H1 (cell line): ENCODE measurements around the gene GRID1. TPM values are rescaled to one million over a fixed set of nuclear protein-coding genes. Genes with fewer than 3 reads are reported as not detected.

ENCODE experiments used
- CTCF ChIA-PET: fragments of 300-600 bp; sonication (Branson Sonifier 250); formaldehyde crosslinking; loops from one replicate; lab custom pipeline; 2021; ENCODE audit not compliant: partially characterized antibody; lab: Charles Lee
- POLR2A ChIA-PET: fragments of 300-600 bp; sonication (Branson Sonifier 250); formaldehyde crosslinking; loops from one replicate; lab custom pipeline; 2021; ENCODE audit warnings: inconsistent platforms; ENCODE audit not compliant: partially characterized antibody; lab: Charles Lee
- DNase-seq, 2 experiments: peaks; one replicate each; pipeline versions ENCODE4 v3.0.0 to v3.0.0-alpha.2; 2010 to 2022; ENCODE audit warnings: low spot score in 2 of 2, low read depth in 1 of 2, mixed read lengths in 1 of 2
- FAIRE-seq: peaks from 2 replicates; lab custom pipeline; 2011; peaks lifted over from hg19 to GRCh38; lab: Jason Lieb, UNC
- H2AFZ ChIP-seq: 2 replicates; pipeline ENCODE4 v1.8.1; 2012; ENCODE audit warnings: low read length, inconsistent platforms
- H2AK5ac ChIP-seq: 2 replicates; pipeline ENCODE4 v1.6.1; 2013; ENCODE audit warnings: low read depth, low read length
- H2BK120ac ChIP-seq: replicated peaks from 2 replicates; pipeline ENCODE3; 2013; ENCODE audit warnings: low read depth, low read length, inconsistent platforms
- H2BK12ac ChIP-seq: 2 replicates; pipeline ENCODE4 v1.6.1; 2013; ENCODE audit warnings: low read depth, low read length
- H2BK15ac ChIP-seq: 2 replicates; pipeline ENCODE4 v1.6.1; 2013; ENCODE audit warnings: low read length
- H2BK20ac ChIP-seq: 2 replicates; pipeline ENCODE4 v1.6.1; 2013; ENCODE audit warnings: low read length
- H2BK5ac ChIP-seq: 2 replicates; pipeline ENCODE4 v1.6.1; 2013; ENCODE audit warnings: low read depth, low read length
- H3K14ac ChIP-seq: 2 replicates; pipeline ENCODE4 v1.6.1; 2013; ENCODE audit warnings: inconsistent platforms; ENCODE audit not compliant: insufficient read length
- H3K18ac ChIP-seq: 2 replicates; pipeline ENCODE4 v1.6.1; 2013; ENCODE audit warnings: low read length; ENCODE audit errors: extremely low read depth
- H3K23ac ChIP-seq: 2 replicates; pipeline ENCODE4 v1.6.1; 2013; ENCODE audit warnings: inconsistent platforms; ENCODE audit not compliant: insufficient read length
- H3K23me2 ChIP-seq: 2 replicates; pipeline ENCODE4 v1.6.1; 2013; ENCODE audit warnings: low read depth, low read length
- H3K27ac ChIP-seq: 2 replicates; pipeline ENCODE4 v1.6.1; 2011; ENCODE audit warnings: low read depth, low read length, inconsistent platforms
- H3K27me3 ChIP-seq, 4 experiments: replicated peaks in 1 of 4; 1 replicate in 1 of 4; 2 replicates in 3 of 4; pipeline versions ENCODE4 v1.6.1 to v1.8.1; 2011 to 2013; ENCODE audit warnings: low read length in 3 of 4, mild to moderate bottlenecking in 3 of 4, inconsistent platforms in 2 of 4, mixed read lengths in 2 of 4, moderate library complexity in 1 of 4; ENCODE audit not compliant: control insufficient read depth in 3 of 4, insufficient read depth in 3 of 4; ENCODE audit errors: extremely low read depth in 1 of 4
- H3K36me3 ChIP-seq, 4 experiments: 2 replicates each; pipeline versions ENCODE4 v1.6.1 to v1.8.1; 2011 to 2013; ENCODE audit warnings: mild to moderate bottlenecking in 4 of 4, low read length in 3 of 4, moderate library complexity in 2 of 4, control low read depth in 1 of 4, inconsistent platforms in 1 of 4; ENCODE audit not compliant: insufficient read depth in 4 of 4, control insufficient read depth in 2 of 4
- H3K4ac ChIP-seq: replicated peaks from 2 replicates; pipeline ENCODE3; 2013; ENCODE audit warnings: low read length, low read depth, mixed read lengths, inconsistent platforms; ENCODE audit not compliant: insufficient read length
- H3K4me1 ChIP-seq, 4 experiments: replicated peaks in 1 of 4; 1 replicate in 1 of 4; 2 replicates in 3 of 4; pipeline versions ENCODE4 v1.6.1 to v1.8.1; 2011 to 2013; ENCODE audit warnings: low read length in 3 of 4, inconsistent platforms in 2 of 4, mixed read lengths in 1 of 4; ENCODE audit not compliant: insufficient read depth in 4 of 4, control insufficient read depth in 3 of 4
- H3K4me2 ChIP-seq, 2 experiments: 2 replicates each; pipeline versions ENCODE4 v1.6.1 to v1.8.1; 2011 to 2013; ENCODE audit warnings: low read depth in 2 of 2, low read length in 2 of 2, control low read depth in 1 of 2, inconsistent platforms in 1 of 2, mild to moderate bottlenecking in 1 of 2; ENCODE audit not compliant: insufficient read depth in 1 of 2
- H3K4me3 ChIP-seq, 4 experiments: fragments of 200-600, 300-600 bp in 1 of 4; sonication (generic), shearing (Covaris generic), sonication (Bioruptor Twin) in 1 of 4; 2 replicates each; pipeline versions ENCODE4 v1.5.1 to v1.8.1; 2011 to 2016; ENCODE audit warnings: low read length in 4 of 4, low read depth in 3 of 4, control low read depth in 2 of 4, inconsistent platforms in 2 of 4, mild to moderate bottlenecking in 2 of 4, mixed read lengths in 1 of 4, moderate library complexity in 1 of 4; ENCODE audit not compliant: insufficient read depth in 2 of 4; ENCODE audit errors: extremely low read depth in 1 of 4
- H3K56ac ChIP-seq: replicated peaks from 2 replicates; pipeline ENCODE3; 2013; ENCODE audit warnings: low read depth, mild to moderate bottlenecking, mixed read lengths, low read length, inconsistent platforms; ENCODE audit not compliant: insufficient read length
- H3K79me1 ChIP-seq: 2 replicates; pipeline ENCODE4 v1.6.1; 2013; ENCODE audit warnings: low read depth, low read length, control low read depth
- H3K79me2 ChIP-seq, 2 experiments: 2 replicates each; pipeline versions ENCODE4 v1.6.1 to v1.8.1; 2012 to 2013; ENCODE audit warnings: low read length in 2 of 2, mild to moderate bottlenecking in 2 of 2, inconsistent platforms in 1 of 2; ENCODE audit not compliant: insufficient read depth in 2 of 2, control insufficient read depth in 1 of 2
- H3K9ac ChIP-seq, 4 experiments: replicated peaks in 1 of 4; 1 replicate in 1 of 4; 2 replicates in 3 of 4; pipeline versions ENCODE4 v1.6.1 to v1.8.1; 2011 to 2013; ENCODE audit warnings: low read depth in 3 of 4, low read length in 3 of 4, control low read depth in 2 of 4, mild to moderate bottlenecking in 2 of 4, moderate library complexity in 2 of 4, inconsistent platforms in 1 of 4; ENCODE audit errors: extremely low read depth in 1 of 4
- H3K9me3 ChIP-seq, 2 experiments: 2 replicates each; pipeline versions ENCODE4 v1.6.1 to v1.8.1; 2012 to 2013; ENCODE audit warnings: mild to moderate bottlenecking in 2 of 2, moderate library complexity in 2 of 2, control low read depth in 1 of 2, inconsistent platforms in 1 of 2, low read depth in 1 of 2, low read length in 1 of 2, mixed read lengths in 1 of 2; ENCODE audit not compliant: insufficient read depth in 2 of 2
- H4K20me1 ChIP-seq, 2 experiments: replicated peaks in 1 of 2; 2 replicates each; pipeline versions ENCODE3 to v1.8.1; 2011 to 2013; ENCODE audit warnings: inconsistent platforms in 2 of 2, low read length in 2 of 2, mild to moderate bottlenecking in 1 of 2; ENCODE audit not compliant: insufficient read depth in 2 of 2, control insufficient read depth in 1 of 2
- H4K5ac ChIP-seq: 2 replicates; pipeline ENCODE4 v1.6.1; 2013; ENCODE audit warnings: low read length, low read depth, mixed read lengths, inconsistent platforms; ENCODE audit not compliant: insufficient read length
- H4K8ac ChIP-seq: 2 replicates; pipeline ENCODE4 v1.8.0; 2013; ENCODE audit warnings: mild to moderate bottlenecking, moderate library complexity, low read length, inconsistent platforms; ENCODE audit not compliant: insufficient read depth; ENCODE audit errors: extremely low read depth
- H4K91ac ChIP-seq: replicated peaks from 2 replicates; pipeline ENCODE3; 2013; ENCODE audit warnings: low read length, mixed read lengths, inconsistent platforms; ENCODE audit not compliant: insufficient read length
- BACH1 ChIP-seq: IDR thresholded peaks from 2 replicates; pipeline ENCODE4 v1.6.1; 2012; ENCODE audit warnings: low read length, improper control_type of control experiment
- BRCA1 ChIP-seq: IDR thresholded peaks from 2 replicates; pipeline ENCODE4 v1.6.1; 2012; ENCODE audit warnings: low read depth, low read length, improper control_type of control experiment
- CBX8 ChIP-seq: fragments of 300-800, 300-1000 bp; sonication (generic); IDR thresholded peaks from 2 replicates; pipeline ENCODE4 v1.7.1; 2016; ENCODE audit warnings: low read depth, low read length, borderline replicate concordance
- JUN ChIP-seq: IDR thresholded peaks from 2 replicates; pipeline ENCODE4 v1.6.1; 2011; ENCODE audit warnings: low read depth, mild to moderate bottlenecking, improper control_type of control experiment, low read length
- MAFK ChIP-seq: IDR thresholded peaks from 2 replicates; pipeline ENCODE4 v1.6.1; 2012; ENCODE audit warnings: low read depth, mild to moderate bottlenecking, improper control_type of control experiment, low read length
- MAX ChIP-seq: IDR thresholded peaks from 2 replicates; pipeline ENCODE4 v1.6.1; 2012; ENCODE audit warnings: inconsistent platforms
- POLR2AphosphoS5 ChIP-seq: IDR thresholded peaks from 2 replicates; pipeline ENCODE4 v1.6.1; 2011; ENCODE audit warnings: low read depth, low read length
- POU5F1 ChIP-seq: IDR thresholded peaks from 2 replicates; pipeline ENCODE4 v1.6.1; 2011; ENCODE audit warnings: low read depth, mild to moderate bottlenecking, low read length, moderate library complexity
- RNF2 ChIP-seq: fragments of 200-900, 300-1000 bp; sonication (generic); IDR thresholded peaks from 2 replicates; pipeline ENCODE4 v1.7.1; 2016; ENCODE audit warnings: borderline replicate concordance, low read depth, mild to moderate bottlenecking, antibody characterized with exemption, low read length; ENCODE audit not compliant: poor library complexity, severe bottlenecking; ENCODE audit errors: missing control alignments
- SIX5 ChIP-seq: IDR thresholded peaks from 2 replicates; pipeline ENCODE4 v1.6.1; 2011; ENCODE audit warnings: mild to moderate bottlenecking, low read depth, low read length
- SUZ12 ChIP-seq: fragments of 200-600 bp; sonication (generic); IDR thresholded peaks from 2 replicates; pipeline ENCODE4 v1.6.1; 2012; ENCODE audit warnings: mild to moderate bottlenecking, inconsistent platforms, low read length, moderate library complexity, mixed read lengths
- TCF12 ChIP-seq: IDR thresholded peaks from 2 replicates; pipeline ENCODE4 v1.6.1; 2011; ENCODE audit warnings: low read depth, mild to moderate bottlenecking, low read length
- WGBS, 2 experiments: shearing (Covaris generic) in 1 of 2; methylation state at CpG; one replicate each; pipeline versions ENCODE4 v1.1.6 to v1.1.7; 2013 to 2015; ENCODE audit warnings: low lambda C conversion rate in 2 of 2, mixed read lengths in 2 of 2, inconsistent platforms in 1 of 2, low coverage in 1 of 2, missing lambda C conversion rate in 1 of 2; ENCODE audit not compliant: insufficient replicate concordance in 2 of 2, insufficient coverage in 1 of 2, insufficient read length in 1 of 2; ENCODE audit errors: extremely low coverage in 1 of 2, missing lambda C conversion rate in 1 of 2; 5-methylcytosine and 5-hydroxymethylcytosine counted together
- polyA plus RNA-seq, 7 experiments: library from polyadenylated mRNA; depleted of rRNA in 3 of 7; stranded (reverse) in 5 of 7; unstranded in 2 of 7; fragments of >200 nt in 5 of 7; fragments of 200-250 nt in 2 of 7; gene quantifications; 1 replicate in 5 of 7; 2 replicates in 1 of 7; 4 replicates in 1 of 7; pipeline versions ENCODE4 v1.2.1 to v1.2.3, GENCODE V29; 2011 to 2013; ENCODE audit warnings: missing spikeins in 2 of 7, mixed read lengths in 2 of 7
- total RNA-seq: library from RNA; stranded (reverse); fragmentation: NEBNext Ultra II Directional; extraction: Animal tissue kit (Norgen Biotek cat#: 25700); gene quantifications from 2 replicates; pipeline ENCODE4 v1.2.1, GENCODE V29; 2021

GRID1 gene
- total and polyA plus RNA-seq, 2 of the 8 experiments (the other 6 are each of a cell fraction or from before 2014, with no cell fraction given): 0.22 to 0.30 TPM

GRCh38 chr10:86227501-86228258 lies 138.9 kb downstream of the GRID1 start:
- no peak overlapping the region for H3K4me2 ChIP-seq
- H3K23me2 ChIP-seq: peaks cover 4% of the 10 kb centered on the region; the same call in 1 of the 2 replicates
- H3K9me3 ChIP-seq: no peaks in the 10 kb centered on the region
- H2BK120ac ChIP-seq: no peak overlapping the region
- no peak overlapping the region for H4K5ac ChIP-seq
- no peak overlapping the region for H3K18ac ChIP-seq
- no peaks in the 10 kb centered on the region for H3K36me3 ChIP-seq
- no peak overlapping the region; the same call in 1 of the 2 replicates for H2BK5ac ChIP-seq
- H3K14ac ChIP-seq: no peak overlapping the region
- no peaks in the 10 kb centered on the region for H3K27me3 ChIP-seq
- H3K27ac ChIP-seq: no peak overlapping the region
- H2AFZ ChIP-seq: no peak overlapping the region
- POLR2A ChIA-PET: no interaction called here
- no peaks in the 10 kb centered on the region for H4K20me1 ChIP-seq
- no peak overlapping the region for H3K4ac ChIP-seq
- H4K91ac ChIP-seq: no peak overlapping the region
- DNase-seq (no peak), FAIRE-seq (no peak)
- CTCF ChIA-PET: interaction anchor here (0.6 to 1.2 kb wide), 6 partner anchors 15 to 718 kb away, joined by 3 to 4 read pairs (median 3); no protein-coding TSS in a partner anchor
- no peak overlapping the region for H3K9ac ChIP-seq
- TF ChIP-seq BRCA1 (no peak), CBX8 (no peak), BACH1 (no peak), SIX5 (no peak), POLR2AphosphoS5 (no peak), MAX (no peak), MAFK (no peak), TCF12 (no peak), SUZ12 (no peak), JUN (no peak), RNF2 (no peak), POU5F1 (no peak)
- TF ChIP-seq, all 59 proteins: peak for 0
- Histone ChIP-seq H3K79me1 (no peaks in the 10 kb centered on the region), H3K4me3 (no peak overlapping the region), H2AK5ac (no peak overlapping the region), H4K8ac (no peak overlapping the region), H3K4me1 (peaks cover 0 to 4% (median under 1%) of the 10 kb centered on the region in 4 experiments; a peak in 1 of 7 replicates), H2BK20ac (no peak overlapping the region), H3K79me2 (no peaks in the 10 kb centered on the region), H2BK15ac (no peak overlapping the region), H2BK12ac (no peak overlapping the region), H3K23ac (no peak overlapping the region), H3K56ac (no peak overlapping the region)
- WGBS, 2 experiments: 89 to 100% methylated on average over 2 to 5 of the region's 6 CpGs
